Skeletal muscle tissue (tissue), 4 donors: ENCODE data around the gene QRFP. TPM values are rescaled to one million over a fixed set of nuclear protein-coding genes. Genes with fewer than 3 reads are reported as not detected.

Experiments
- H3K27ac ChIP-seq: one replicate; pipeline ENCODE4 v1.7.0; 2013; ENCODE audit warnings: mild to moderate bottlenecking, low read depth, low read length, inconsistent platforms
- H3K27me3 ChIP-seq, 3 donors: one replicate each; pipeline ENCODE4 v1.7.0; 2013; ENCODE audit warnings: low read length in 3 of 3; ENCODE audit not compliant: control insufficient read depth in 3 of 3, insufficient read depth in 3 of 3
- H3K36me3 ChIP-seq, 3 donors: one replicate each; pipeline ENCODE4 v1.7.0; 2013; ENCODE audit warnings: low read length in 3 of 3; ENCODE audit not compliant: control insufficient read depth in 3 of 3, insufficient read depth in 3 of 3
- H3K4me1 ChIP-seq, 3 donors: one replicate each; pipeline ENCODE4 v1.7.0; 2013; ENCODE audit warnings: low read length in 3 of 3, mild to moderate bottlenecking in 3 of 3; ENCODE audit not compliant: control insufficient read depth in 3 of 3, insufficient read depth in 3 of 3
- H3K4me3 ChIP-seq, 3 donors: one replicate each; pipeline ENCODE4 v1.7.0; 2013; ENCODE audit warnings: low read length in 3 of 3
- H3K9ac ChIP-seq, 3 donors: one replicate each; pipeline ENCODE4 v1.7.0; 2013; ENCODE audit warnings: low read length in 3 of 3, mild to moderate bottlenecking in 3 of 3, moderate library complexity in 2 of 3, low read depth in 1 of 3
- H3K9me3 ChIP-seq, 3 donors: one replicate each; pipeline ENCODE4 v1.7.0; 2013; ENCODE audit warnings: low read length in 3 of 3; ENCODE audit not compliant: control insufficient read depth in 3 of 3
- total RNA-seq: library from RNA; depleted of rRNA; stranded (reverse); fragments of >200 nt; gene quantifications from one replicate; pipeline ENCODE4 v1.2.3, GENCODE V29; 2014
- donor health status: Osteomylitis.

QRFP gene
- total RNA-seq, 1 donor from 2014 or later, result not detected

DNA sequence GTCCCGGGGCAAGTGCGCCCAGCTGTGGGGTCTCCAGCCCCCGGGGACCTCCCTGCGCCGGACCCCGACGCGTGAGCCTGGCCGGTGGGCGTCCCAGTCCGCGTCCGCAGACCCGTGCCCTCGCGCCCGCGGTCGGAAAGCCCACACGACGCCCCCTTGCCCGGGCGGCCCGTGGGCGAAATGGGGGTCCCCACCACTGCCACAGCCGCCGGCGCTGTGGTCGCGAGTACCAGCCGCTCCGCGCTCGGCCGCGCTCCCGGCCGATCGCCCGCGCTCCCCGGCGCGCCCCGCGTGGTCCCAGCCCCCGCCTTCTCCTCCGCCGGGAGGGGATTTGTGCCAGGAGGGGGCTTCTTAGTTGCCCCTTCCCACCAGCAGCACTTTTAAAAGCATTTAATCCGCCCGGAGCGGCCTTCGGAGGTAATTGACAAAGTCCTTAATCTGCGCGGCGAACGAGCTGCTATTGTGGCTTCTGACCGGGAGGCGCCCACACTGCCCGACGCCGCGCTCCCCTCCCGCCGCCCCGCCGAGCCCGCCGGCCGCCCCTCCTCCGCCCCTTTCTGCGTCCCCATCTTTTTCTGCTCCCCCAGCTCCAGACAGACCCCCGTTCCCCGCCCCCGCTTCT lies 42.9 kb upstream of the QRFP start:
- no peak overlapping the region for H3K9ac ChIP-seq
- no peaks in the 10 kb centered on the region for H3K36me3 ChIP-seq
- H3K27me3 ChIP-seq, result peaks cover 64 to 86% (median 83%) of the 10 kb centered on the region in 3 donors
- H3K4me3 ChIP-seq, result peak overlapping the region in 1 of 3 donors; percentile 35
- peaks cover 3 to 4% (median 3%) of the 10 kb centered on the region in 3 donors for H3K4me1 ChIP-seq
- no peak overlapping the region for H3K27ac ChIP-seq
- no peaks in the 10 kb centered on the region for H3K9me3 ChIP-seq

DNA sequence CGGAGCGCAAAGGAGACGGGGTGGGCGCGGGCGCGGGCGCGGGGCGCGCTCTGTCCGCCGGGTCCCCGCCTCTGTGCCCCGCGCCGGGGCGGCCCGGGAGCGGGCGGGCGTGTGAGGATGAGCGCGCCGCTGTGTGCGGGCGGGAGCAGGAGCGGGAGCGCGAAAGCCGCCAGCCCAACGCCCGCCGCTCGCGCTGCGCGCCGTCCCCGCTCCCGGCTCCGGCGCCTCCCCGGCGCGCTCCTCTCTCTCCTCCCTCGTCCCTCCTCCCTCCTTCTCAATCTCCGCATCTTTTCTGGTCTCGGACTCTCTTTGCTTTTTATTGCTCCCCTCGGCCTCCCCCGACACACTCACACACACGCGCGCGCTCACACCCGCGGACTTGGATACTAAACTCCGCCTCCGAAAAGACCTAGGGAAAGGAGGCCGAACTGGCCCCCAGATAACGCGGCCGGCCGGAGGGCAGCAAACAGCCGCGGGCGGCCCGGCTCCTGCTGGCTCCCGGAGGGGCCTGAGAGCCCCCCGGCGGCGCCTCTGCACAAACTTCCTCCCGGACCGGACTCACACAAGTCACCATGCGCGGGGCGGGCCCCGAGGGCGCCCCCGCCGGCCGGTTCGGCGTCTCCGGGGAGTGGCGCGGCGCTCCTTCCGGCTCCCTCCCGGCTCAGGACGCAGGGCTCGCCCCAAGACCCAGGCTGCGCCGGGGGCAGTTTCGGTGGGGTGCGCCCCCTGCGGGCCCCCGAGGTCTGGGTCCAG lies 42.2 kb upstream of the QRFP start, which contains the start of gene FIBCD1:
TSS of gene FIBCD1 (minus strand) at position 596 of the 753 bp plus-strand sequence. CDS start 640 bp downstream, outside the sequence.
- Histone ChIP-seq H3K9ac (no peak within 1 kb of the TSS), H3K36me3 (no peaks in the 10 kb centered on the region), H3K9me3 (no peaks in the 10 kb centered on the region), H3K27ac (no peak within 1 kb of the TSS), H3K4me3 (peak within 1 kb of the TSS in 2 of 3 donors; percentile 20 to 35), H3K27me3 (peaks cover 68 to 92% (median 88%) of the 10 kb centered on the region in 3 donors), H3K4me1 (peaks cover 3 to 4% (median 3%) of the 10 kb centered on the region in 3 donors)

DNA sequence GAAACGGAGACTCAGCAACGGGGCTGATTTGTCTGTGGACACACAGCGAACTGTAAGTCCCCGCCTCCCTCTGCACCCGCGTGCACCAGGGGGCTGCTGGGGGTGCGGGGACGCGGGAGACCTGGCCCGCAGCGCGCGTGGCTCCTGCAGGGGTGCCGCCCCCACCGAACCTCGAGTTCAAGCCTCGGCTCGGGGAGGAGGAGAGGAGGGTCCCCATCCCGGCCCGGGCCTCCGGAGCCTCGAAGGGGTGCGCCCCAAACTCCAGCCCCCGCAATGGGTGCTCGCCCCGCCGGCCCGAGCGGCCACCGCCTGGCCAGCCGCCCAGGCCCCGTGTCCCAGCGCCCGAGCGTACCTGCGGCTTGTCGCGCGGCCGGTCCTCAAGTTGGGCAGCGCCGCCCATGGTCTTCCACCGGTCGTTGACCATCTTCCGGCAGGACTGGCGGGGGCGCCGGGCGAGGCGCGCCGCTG lies 41.6 kb upstream of the QRFP start:
- Histone ChIP-seq H3K9ac (no peak overlapping the region), H3K27ac (no peak overlapping the region), H3K36me3 (no peaks in the 10 kb centered on the region), H3K4me1 (peaks cover 3 to 4% (median 3%) of the 10 kb centered on the region in 3 donors), H3K9me3 (no peaks in the 10 kb centered on the region), H3K4me3 (no peak overlapping the region), H3K27me3 (peaks cover 71 to 93% (median 89%) of the 10 kb centered on the region in 3 donors)

DNA sequence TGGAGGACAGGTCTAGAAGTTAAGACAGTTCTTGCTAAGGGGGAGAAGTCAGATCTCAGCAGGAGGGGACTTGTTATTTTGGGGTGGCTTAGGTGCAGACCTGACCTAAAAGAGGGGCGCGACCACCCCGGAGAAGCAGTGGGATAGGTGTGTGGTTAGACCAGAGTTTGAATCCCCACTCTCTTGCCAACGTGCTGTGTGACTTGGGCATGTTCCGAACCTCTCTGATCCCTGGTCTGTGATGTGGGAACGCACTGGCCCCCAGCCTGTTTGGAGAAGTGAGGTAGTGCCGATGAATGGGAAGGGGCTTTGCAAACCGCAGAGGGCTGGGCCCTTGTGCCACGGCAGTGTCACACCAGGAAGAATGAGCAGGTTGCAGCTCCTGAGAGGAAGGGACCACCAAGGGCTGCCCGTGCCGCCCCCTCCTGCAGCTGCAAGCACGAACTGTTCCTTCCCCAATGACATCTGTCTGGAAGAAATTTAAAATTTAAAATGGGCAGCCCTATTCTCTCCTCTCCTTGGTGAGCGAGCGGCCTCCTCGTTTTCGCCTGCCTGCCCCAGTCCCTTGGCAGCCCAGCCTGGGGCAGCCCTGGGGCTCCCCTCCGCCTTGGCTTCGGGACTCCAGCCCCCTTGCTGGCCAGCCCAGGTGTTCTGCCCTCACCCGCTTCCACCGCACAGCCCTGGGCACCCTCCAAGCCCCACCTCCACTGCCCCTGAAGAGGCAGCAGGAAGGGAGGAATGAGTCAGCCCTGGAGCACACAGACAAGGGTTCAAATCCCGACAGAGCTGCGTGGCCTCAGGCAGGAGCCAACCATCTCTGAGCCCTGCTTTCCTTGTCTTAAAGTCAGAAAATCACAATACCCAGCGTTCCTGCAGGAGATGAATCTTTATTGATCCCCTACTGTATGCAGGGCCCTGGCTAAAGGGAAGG lies 40.8 kb upstream of the QRFP start:
- Histone ChIP-seq H3K4me1 (peaks cover 3 to 4% (median 3%) of the 10 kb centered on the region in 3 donors), H3K36me3 (no peaks in the 10 kb centered on the region), H3K4me3 (no peak overlapping the region), H3K9me3 (no peaks in the 10 kb centered on the region), H3K27me3 (peaks cover 78 to 95% (median 94%) of the 10 kb centered on the region in 3 donors), H3K27ac (no peak overlapping the region), H3K9ac (no peak overlapping the region)

DNA sequence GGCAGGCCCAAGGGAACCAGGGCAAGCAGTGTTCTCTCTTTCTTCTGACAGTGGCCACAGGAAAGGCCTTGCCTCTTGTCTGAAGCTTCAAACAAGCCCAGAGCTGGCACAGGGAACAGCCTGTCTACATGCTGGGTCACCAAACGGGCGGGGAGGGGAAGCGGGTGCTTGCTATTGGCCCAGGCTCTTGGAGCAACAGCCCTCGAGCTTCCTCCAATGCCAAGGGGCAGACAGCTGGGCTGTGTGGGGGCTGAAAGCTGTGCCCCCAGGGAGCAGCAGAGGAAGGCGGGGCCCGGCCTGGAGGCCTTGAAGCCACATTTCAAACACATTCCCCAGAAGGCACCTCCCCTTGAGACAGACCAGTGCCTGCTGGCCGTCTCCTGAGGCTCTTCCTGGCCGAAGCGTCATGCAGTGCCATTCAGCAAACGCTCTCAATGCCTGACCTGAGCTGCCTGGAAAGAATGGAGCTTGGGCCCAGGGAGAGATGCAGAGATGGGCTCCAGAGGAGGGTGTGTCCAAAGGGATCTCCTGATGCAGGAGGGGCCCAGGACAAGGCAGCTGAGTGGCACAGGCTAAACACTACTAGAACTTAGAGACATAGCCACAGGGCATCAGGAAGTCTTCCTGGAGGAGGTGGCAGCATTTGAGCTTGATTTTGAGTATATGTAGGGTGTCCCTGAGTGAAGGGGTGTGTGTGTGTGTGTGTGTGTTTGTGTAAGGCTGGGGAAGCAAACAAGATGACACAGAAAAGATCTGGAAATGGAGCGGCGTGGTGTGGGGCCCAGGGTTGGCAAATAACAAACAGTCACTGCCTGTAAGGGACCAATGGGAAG lies 39.9 kb upstream of the QRFP start:
- H3K9ac ChIP-seq, result no peak overlapping the region
- H3K36me3 ChIP-seq, result no peaks in the 10 kb centered on the region
- no peak overlapping the region for H3K27ac ChIP-seq
- H3K4me1 ChIP-seq, result peaks cover 3 to 4% (median 3%) of the 10 kb centered on the region in 3 donors
- no peaks in the 10 kb centered on the region for H3K9me3 ChIP-seq
- H3K27me3 ChIP-seq, result peaks cover 73 to 90% (median 90%) of the 10 kb centered on the region in 3 donors
- H3K4me3 ChIP-seq, result no peak overlapping the region

DNA sequence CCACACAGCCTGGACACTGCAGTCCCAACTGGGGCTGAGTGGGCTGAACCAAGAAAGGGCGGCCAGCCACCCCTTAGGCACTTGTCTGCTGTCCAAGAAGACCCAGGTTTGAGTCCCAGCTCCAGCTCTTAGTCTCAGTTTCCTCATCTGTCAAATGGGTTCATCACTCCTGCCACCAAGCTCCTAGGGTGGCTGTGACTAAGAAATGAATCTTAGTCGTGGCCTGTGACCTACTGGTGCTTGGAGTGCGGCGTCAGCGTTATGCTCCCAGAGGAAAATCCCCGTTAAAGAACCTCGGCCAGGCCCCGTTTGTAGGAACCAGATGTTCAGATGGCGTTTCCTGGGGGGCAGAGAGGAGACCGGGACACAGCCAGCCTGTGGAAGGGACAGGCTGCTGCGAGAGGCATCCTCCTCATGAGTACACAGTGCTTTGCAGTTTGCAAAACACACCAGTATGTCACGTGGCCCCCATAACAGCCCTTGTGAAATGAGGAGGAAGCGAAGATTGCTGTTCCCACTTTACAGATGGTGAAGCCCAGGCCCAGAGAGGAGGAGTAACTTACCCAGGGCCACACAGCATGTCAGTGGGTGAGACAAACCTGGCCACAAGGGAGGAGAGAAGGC lies 39.1 kb upstream of the QRFP start:
- no peak overlapping the region for H3K9ac ChIP-seq
- no peak overlapping the region for H3K27ac ChIP-seq
- no peak overlapping the region for H3K4me3 ChIP-seq
- no peaks in the 10 kb centered on the region for H3K36me3 ChIP-seq
- H3K27me3 ChIP-seq, result peaks cover 67 to 88% (median 83%) of the 10 kb centered on the region in 3 donors
- H3K9me3 ChIP-seq, result no peaks in the 10 kb centered on the region
- peaks cover 3 to 4% (median 3%) of the 10 kb centered on the region in 3 donors for H3K4me1 ChIP-seq

DNA sequence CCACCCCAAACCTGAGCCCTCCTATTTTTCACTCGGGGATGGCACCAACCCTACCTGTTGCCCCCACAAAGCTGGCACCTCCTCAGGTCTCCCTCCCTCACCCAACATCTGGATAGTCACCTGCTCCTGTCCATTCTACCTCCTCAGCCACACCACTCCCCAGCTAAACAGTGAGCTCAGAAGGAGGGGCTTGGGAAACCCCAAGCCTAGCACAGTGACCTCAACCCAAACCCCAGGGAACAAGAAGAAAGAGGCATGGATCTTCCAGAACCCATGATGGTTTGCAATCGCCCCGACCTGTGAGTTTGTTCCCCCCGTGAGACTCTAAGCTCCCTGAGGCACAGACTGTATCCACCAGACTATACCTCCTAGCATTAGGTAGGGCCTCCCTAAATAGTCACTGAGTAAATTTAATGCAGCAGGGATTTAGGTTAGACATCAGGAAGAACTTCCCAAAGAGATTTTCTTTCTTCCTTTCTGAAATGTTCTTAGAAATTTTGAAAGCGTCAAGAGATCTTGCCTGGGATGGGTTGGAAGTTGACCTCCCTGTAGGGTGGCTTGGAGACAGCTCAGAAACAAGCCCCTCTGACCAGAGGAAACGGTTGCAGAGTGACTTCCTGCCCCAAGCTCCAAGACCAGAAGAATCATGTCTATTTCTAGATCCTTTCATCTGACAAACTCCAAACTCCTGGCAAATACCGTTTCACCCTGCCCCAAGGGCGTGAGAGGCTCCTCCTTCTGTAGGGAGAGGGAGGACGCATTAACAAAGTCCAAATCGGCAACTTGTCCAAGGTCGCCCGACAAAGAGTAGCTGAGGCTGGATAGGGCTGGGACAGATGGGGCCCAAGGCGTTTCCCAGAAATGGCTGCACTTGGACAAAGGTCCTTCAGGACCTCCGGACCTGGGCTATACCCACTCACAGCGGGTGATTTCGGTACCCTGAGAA lies 38.4 kb upstream of the QRFP start:
- H3K27ac ChIP-seq, result no peak overlapping the region
- H3K36me3 ChIP-seq, result no peaks in the 10 kb centered on the region
- H3K4me3 ChIP-seq, result no peak overlapping the region
- H3K4me1 ChIP-seq, result peaks cover 3 to 4% (median 3%) of the 10 kb centered on the region in 3 donors
- peaks cover 64 to 87% (median 75%) of the 10 kb centered on the region in 3 donors for H3K27me3 ChIP-seq
- H3K9me3 ChIP-seq, result no peaks in the 10 kb centered on the region
- no peak overlapping the region for H3K9ac ChIP-seq

DNA sequence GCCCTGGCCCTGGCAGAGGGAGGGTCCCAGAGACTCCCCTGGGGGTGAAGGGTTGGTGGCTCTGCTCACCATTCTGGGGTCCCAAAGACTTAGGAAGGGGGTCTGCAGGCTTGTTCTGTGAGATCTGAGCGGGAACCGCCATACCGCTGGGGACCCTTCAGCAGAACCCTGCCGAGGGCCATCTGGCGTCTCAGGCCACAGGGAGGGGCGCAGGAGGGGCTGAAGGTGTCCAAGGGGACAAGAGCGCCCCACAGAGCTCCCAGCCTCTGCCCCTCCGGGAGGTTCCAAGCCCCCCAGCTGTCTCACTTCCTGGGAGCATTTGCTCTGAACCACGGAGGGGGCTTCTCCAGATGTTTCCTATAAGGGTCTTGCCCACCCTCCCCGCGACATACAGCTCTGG lies 37.6 kb upstream of the QRFP start:
- H3K27ac ChIP-seq, result no peak overlapping the region
- no peaks in the 10 kb centered on the region for H3K36me3 ChIP-seq
- H3K27me3 ChIP-seq, result peaks cover 68 to 82% (median 76%) of the 10 kb centered on the region in 3 donors
- peaks cover 3% of the 10 kb centered on the region in 3 donors for H3K4me1 ChIP-seq
- no peak overlapping the region for H3K9ac ChIP-seq
- no peak overlapping the region for H3K4me3 ChIP-seq
- no peaks in the 10 kb centered on the region for H3K9me3 ChIP-seq
